Heart left ventricle (tissue), 16 donors: ENCODE results near the gene CLEC12A. TPM values are rescaled to one million over a fixed set of nuclear protein-coding genes. Genes with fewer than 3 reads are reported as not detected.
"Not testable (repeated sequence)": the region's sequence is repeated elsewhere in the genome, so short reads cannot be mapped to it uniquely, and the experiment has no call there.

ENCODE experiments used
- ATAC-seq, 4 donors: fragments of 200-7000 bp; cut with Tn5 transposase; one replicate each; pipeline ENCODE4 v1.9.1; 2020 to 2022; ENCODE audit warnings: moderate library complexity in 4 of 4, mild to moderate bottlenecking in 3 of 4, moderate number of reproducible peaks in 1 of 4
- DNase-seq, 5 donors: peaks; one replicate each; pipeline ENCODE4 v3.0.0-alpha.2; 2020
- H3K27ac ChIP-seq, 12 donors: fragments of 200-600 bp; sonication (generic) in 4 of 12; one replicate each; pipeline versions ENCODE4 v1.5.0 to v1.8.0; 2016 to 2022; ENCODE audit warnings: mild to moderate bottlenecking in 2 of 12
- H3K27me3 ChIP-seq, 9 donors: fragments of 200-600 bp; sonication (generic) in 2 of 9; one replicate each; pipeline versions ENCODE4 v1.5.1 to v1.8.0; 2016 to 2022; ENCODE audit warnings: mild to moderate bottlenecking in 3 of 9
- H3K36me3 ChIP-seq, 9 donors: fragments of 200-600 bp; sonication (generic) in 2 of 9; one replicate each; pipeline versions ENCODE4 v1.5.0 to v1.8.0; 2018 to 2022; ENCODE audit warnings: mild to moderate bottlenecking in 2 of 9
- H3K4me1 ChIP-seq, 12 donors: fragments of 200-600 bp; sonication (generic) in 4 of 12; one replicate each; pipeline versions ENCODE4 v1.5.0 to v1.8.0; 2016 to 2022; ENCODE audit warnings: mild to moderate bottlenecking in 3 of 12
- H3K4me3 ChIP-seq, 12 donors: fragments of 200-600 bp; sonication (generic) in 4 of 12; one replicate each; pipeline versions ENCODE4 v1.5.0 to v1.8.0; 2017 to 2022; ENCODE audit warnings: mild to moderate bottlenecking in 9 of 12, moderate library complexity in 4 of 12
- H3K9me3 ChIP-seq, 12 donors: fragments of 200-600 bp; sonication (generic) in 4 of 12; one replicate each; pipeline versions ENCODE4 v1.5.0 to v1.8.0; 2016 to 2022; ENCODE audit warnings: mild to moderate bottlenecking in 1 of 12
- POLR2A ChIP-seq, 2 donors: fragments of 450-650 bp; IDR thresholded peaks; one replicate each; pipeline ENCODE4 v1.6.1; 2017; ENCODE audit warnings: antibody characterized with exemption in 2 of 2, mild to moderate bottlenecking in 2 of 2, moderate library complexity in 2 of 2
- WGBS, 4 donors: extraction: QIAGEN DNeasy Blood & Tissue Kit in 2 of 4; methylation state at CpG; one replicate each; pipeline versions ENCODE4 v1.1.5 to v1.1.7; 2013 to 2018; 5-methylcytosine and 5-hydroxymethylcytosine counted together
- intact Hi-C, 10 donors: fragments of 100-400 bp; cut with DNase I; formaldehyde crosslinking; loops; one replicate each; pipeline versions ENCODE4 v1.11.1 to v1.14.2; 2022
- polyA plus RNA-seq, 2 donors: library from polyadenylated mRNA; stranded (reverse); fragments of 200-250 nt; gene quantifications; one replicate each; pipeline ENCODE4 v1.2.3, GENCODE V29; 2013
- total RNA-seq, 9 donors: library from RNA; depleted of rRNA in 2 of 9; stranded (reverse); fragments of >200 nt in 2 of 9; fragmentation: NEBNext Ultra II Directional in 3 of 9; extraction: Animal tissue kit (Norgen Biotek cat#: 25700) in 3 of 9; gene quantifications; one replicate each; pipeline versions ENCODE4 v1.1.0 to v1.2.4, GENCODE V29; 2016 to 2023
- TF ChIP-seq, protein P1 (sequence below), 12 donors: fragments of 200-600 bp; sonication (generic) in 4 of 12; IDR thresholded peaks; one replicate each; pipeline versions ENCODE4 v1.5.0 to v1.8.0; 2018 to 2022; ENCODE audit warnings: antibody characterized with exemption in 12 of 12, mild to moderate bottlenecking in 5 of 12
- donor health status: ischemic (EF 13 %, LVEDD 7.1; RV severe dilation, severe dysfunction).
- donor health status: healthy with polysubstance abuse.
- donor health status: DM: no; HTN: yes; CAD: no.
- donor health status: DM: no; HTN: no; CAD: no.
- donor health status: ischemic (EF 25% LVEDD 6.9; RV normal size, moderate dysfunction).
- donor health status: ischemic (EF 25% LVEDD 5.7; RV mildly dilated, moderate dysfunction).
- donor health status: healthy.
- donor health status: DM: yes; HTN: yes; CAD: no.
- donor health status: ischemic (EF 35%, LVEDD 5.7; RV mildly dilated, moderate dysfunction).
- donor health status: nonischemic (EF 11% LVEDD 7.7; RV severe dilation, severe dysfunction).
- donor health status: DM: yes; HTN: yes; CAD: no.
- donor health status: PGD.
- donor health status: ischemic (EF 29% LVEDD 5.4; RV normal size, mild dysfunction).
- donor health status: nonischemic (EF 23%, LVEDD 6.1; RV moderate dilation, normal function).

Gene CLEC12A
- total and polyA plus RNA-seq, 11 donors, result 0.20 to 16.8 (median 1.1) TPM; not detected in 2

GRCh38 chr12:9951026-9951675 lies 20.1 kb upstream of the CLEC12A start:
- H3K4me3 ChIP-seq, result no peak overlapping the region
- WGBS, 4 donors, result 73 to 83% (median 82%) methylated on average over 5 of the region's 5 CpGs
- peaks cover 0 to 33% (median 0%) of the 10 kb centered on the region in 12 donors for H3K4me1 ChIP-seq
- TF ChIP-seq POLR2A (IDR thresholded peaks at IDR 0.05), result no peak
- TF ChIP-seq, protein P1, sequence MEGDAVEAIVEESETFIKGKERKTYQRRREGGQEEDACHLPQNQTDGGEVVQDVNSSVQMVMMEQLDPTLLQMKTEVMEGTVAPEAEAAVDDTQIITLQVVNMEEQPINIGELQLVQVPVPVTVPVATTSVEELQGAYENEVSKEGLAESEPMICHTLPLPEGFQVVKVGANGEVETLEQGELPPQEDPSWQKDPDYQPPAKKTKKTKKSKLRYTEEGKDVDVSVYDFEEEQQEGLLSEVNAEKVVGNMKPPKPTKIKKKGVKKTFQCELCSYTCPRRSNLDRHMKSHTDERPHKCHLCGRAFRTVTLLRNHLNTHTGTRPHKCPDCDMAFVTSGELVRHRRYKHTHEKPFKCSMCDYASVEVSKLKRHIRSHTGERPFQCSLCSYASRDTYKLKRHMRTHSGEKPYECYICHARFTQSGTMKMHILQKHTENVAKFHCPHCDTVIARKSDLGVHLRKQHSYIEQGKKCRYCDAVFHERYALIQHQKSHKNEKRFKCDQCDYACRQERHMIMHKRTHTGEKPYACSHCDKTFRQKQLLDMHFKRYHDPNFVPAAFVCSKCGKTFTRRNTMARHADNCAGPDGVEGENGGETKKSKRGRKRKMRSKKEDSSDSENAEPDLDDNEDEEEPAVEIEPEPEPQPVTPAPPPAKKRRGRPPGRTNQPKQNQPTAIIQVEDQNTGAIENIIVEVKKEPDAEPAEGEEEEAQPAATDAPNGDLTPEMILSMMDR (IDR thresholded peaks at IDR 0.05), result no peak
- intact Hi-C loops, result no loop called here
- DNase-seq, result no peak
- no peak for ATAC-seq
- no peaks in the 10 kb centered on the region for H3K9me3 ChIP-seq
- peak overlapping the region in 1 of 12 donors; percentile 44 for H3K27ac ChIP-seq
- peaks cover 0 to 3% (median 0%) of the 10 kb centered on the region in 9 donors for H3K27me3 ChIP-seq
- no peaks in the 10 kb centered on the region for H3K36me3 ChIP-seq

DNA sequence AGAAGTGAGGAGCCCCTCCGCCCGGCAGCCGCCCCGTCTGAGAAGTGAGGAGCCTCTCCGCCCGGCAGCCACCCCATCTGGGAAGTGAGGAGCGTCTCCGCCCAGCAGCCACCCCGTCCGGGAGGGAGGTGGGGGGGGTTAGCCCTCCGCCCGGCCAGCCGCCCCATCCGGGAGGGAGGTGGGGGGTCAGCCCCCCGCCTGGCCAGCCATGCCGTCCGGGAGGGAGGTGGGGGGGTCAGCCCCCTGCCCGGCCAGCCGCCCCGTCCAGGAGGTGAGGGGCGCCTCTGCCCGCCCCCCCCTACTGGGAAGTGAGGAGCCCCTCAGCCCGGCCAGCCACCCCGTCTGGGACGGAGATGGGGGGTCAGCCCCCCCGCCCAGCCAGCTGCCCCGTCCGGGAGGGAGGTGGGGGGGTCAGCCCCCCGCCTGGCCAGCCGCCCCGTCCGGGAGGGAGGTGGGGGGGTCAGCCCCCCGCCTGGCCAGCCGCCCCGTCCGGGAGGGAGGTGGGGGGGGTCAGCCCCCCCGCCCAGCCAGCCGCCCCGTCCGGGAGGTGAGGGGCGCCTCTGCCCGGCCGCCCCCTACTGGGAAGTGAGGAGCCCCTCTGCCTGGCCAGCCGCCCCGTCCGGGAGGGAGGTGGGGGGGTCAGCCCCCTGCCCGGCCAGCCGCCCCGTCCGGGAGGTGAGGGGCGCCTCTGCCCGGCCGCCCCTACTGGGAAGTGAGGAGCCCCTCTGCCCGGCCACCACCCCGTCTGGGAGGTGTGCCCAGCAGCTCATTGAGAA lies 18.1 kb upstream of the CLEC12A start:
- H3K9me3 ChIP-seq, H3K36me3 ChIP-seq, DNase-seq, H3K27me3 ChIP-seq, ATAC-seq, H3K27ac ChIP-seq, H3K4me3 ChIP-seq, intact Hi-C loops: not testable (repeated sequence)
- WGBS, 4 donors, result 97 to 100% (median 97%) methylated on average over 3 to 25 of the region's 55 CpGs; no CpG with 5 or more reads in 1 of the 4 donors
- H3K4me1 ChIP-seq, result peaks cover 0 to 29% (median 0%) of the 10 kb centered on the region in 12 donors

- TF ChIP-seq POLR2A (IDR thresholded peaks at IDR 0.05), result no peak
- TF ChIP-seq, protein P1 (IDR thresholded peaks at IDR 0.05), result no peak
- intact Hi-C loops, result no loop called here
- no peak for DNase-seq
- Histone ChIP-seq H3K27me3 (peaks cover 0 to 3% (median 0%) of the 10 kb centered on the region in 9 donors), H3K9me3 (no peaks in the 10 kb centered on the region), H3K4me1 (peaks cover 0 to 17% (median 0%) of the 10 kb centered on the region in 12 donors), H3K27ac (no peak overlapping the region), H3K4me3 (no peak overlapping the region), H3K36me3 (no peaks in the 10 kb centered on the region)
- no peak for ATAC-seq
Measured at GRCh38 chr12:9957834-9958233, 13.4 kb upstream of the CLEC12A start.

DNA sequence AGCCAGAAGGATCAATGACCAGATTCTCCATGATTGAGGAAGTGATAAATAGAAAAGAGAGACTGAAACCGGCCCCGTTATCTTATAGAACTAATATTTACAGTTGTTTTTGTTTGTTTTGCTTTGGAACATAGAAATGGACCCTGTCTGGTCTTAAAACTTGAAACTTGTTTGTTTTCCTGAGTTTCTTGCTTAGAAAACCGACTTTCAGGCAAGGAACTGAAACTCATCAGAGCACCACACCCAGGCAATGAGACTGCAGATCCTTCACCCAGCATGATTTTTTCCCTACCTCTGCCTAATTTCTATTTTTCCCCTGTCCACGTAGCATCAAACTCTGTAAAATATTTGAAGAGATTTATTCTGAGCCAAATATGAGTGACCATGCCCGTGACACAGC lies 10.6 kb upstream of the CLEC12A start:
- Histone ChIP-seq H3K27ac (peak overlapping the region in 1 of 12 donors; percentile 75), H3K4me1 (peaks cover 0 to 17% (median 0%) of the 10 kb centered on the region in 12 donors), H3K9me3 (no peaks in the 10 kb centered on the region), H3K27me3 (no peaks in the 10 kb centered on the region), H3K4me3 (no peak overlapping the region), H3K36me3 (no peaks in the 10 kb centered on the region)
- DNase-seq (no peak), ATAC-seq (no peak)
- intact Hi-C loops, result no loop called here
- TF ChIP-seq, protein P1 (IDR thresholded peaks at IDR 0.05), result no peak
- TF ChIP-seq POLR2A (IDR thresholded peaks at IDR 0.05), result no peak
- WGBS, 4 donors, result 69 to 83% (median 73%) methylated on average over 5 of the region's 5 CpGs
